Kidney glomerular epithelial cell (primary cell): ENCODE measurements around the gene RBMS1.
"Not testable (repeated sequence)": the region's sequence is repeated elsewhere in the genome, so short reads cannot be mapped to it uniquely, and the experiment has no call there.

Experiments
- DNase-seq: peaks from one replicate; lab custom pipeline; 2025; lab: John Stamatoyannopoulos, UW

RBMS1 gene

DNA sequence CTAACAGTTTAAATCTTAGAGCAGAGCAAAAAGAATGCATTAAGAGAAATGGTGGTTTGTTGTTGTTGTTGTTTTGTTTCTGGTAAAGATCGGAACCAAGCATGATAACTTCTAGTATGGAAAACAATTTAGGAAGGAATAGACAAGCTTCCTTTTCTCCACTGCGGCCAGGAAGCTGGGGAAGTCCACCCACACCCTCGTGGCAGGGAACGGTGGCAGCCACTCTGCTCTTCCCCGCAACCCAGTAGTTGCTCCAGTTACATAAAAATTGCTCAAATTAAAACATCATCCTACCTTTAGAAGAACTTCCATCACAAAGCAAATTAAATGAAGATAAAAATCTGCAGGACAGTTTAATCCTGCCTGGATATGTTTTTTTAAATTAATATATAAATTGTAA lies 113.0 kb downstream of the RBMS1 start:
- DNase-seq = no peak

DNA sequence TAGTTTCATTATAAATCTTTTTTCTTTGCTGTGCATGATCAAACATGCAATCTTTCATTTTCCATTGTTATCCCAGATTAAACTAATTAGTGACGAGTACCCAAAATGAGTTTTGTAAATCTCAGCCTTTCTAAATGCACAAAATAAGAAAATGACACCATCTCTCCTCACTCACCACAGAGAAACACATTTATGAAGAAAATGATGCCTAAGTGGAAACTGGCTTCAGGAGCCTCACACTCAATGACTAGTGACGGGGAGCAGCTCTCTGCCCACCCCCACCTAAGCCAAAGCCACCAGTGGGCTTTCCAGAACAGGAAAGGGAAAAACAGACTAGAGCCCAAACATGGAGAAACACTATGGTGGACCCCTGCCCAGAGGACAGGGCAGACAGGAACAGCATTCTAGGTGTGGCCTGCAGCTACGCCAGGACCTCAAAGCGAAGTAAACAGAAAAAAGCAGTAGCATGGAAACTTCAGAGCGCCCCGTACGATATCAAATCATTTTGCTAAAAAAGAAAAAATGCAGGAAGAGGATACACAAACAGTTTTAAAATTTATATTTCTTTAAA lies 113.5 kb downstream of the RBMS1 start:
- DNase-seq = no peak

DNA sequence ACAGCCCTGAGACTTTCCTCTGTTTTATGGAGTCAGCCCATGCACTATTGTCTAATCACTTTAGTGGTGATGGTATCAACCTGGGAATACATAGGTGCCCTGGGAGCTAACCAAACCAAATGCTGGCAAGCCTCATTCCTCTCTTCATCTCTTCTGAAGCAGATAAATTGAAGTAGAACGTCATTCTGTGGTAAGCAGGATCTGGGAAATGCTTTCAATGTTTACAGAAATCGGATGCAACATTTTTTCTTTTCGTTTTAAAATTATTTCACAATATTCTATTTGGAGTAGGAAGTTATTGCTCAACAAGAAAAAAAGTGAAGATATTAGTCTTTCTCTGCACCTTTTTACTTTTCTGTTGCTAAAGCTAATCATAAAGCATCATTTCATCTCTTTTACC lies 114.2 kb downstream of the RBMS1 start:
- no peak for DNase-seq

DNA sequence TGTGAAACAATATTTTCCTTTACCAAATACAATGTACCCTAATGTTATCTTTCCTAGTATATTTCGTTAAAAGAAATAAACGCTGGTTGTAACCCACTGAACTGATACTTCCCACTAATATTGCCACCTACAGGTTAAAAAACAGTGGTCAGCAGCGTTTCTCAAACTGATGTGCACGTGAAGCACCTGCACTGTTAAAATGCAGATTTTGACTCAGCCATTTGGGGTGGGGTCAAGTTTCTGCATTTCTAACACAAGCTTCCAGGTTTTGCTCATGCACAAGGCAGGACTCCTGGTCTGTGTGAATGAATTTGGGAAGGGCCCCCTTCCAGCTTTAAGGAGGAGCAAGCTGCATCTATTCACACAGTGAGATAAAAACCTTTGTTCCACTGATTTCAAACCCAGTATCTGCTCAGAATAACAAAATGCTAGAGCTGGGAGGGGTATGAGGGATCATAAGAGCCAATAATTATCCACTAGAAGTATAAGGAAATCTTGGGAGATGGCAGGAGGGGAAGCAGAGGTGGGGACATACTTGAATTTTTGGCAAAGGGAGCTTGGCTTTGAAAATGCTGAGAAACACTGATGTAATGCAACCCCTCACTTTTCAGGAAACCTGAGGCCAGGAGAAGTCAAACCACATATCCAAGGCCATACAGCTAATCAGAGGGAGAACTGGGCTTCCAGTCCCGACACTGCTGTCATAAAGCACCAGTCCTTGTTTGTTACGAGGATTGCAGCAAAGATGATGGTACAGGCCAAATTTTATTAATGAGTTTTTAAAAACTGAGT lies 116.2 kb downstream of the RBMS1 start:
- no peak for DNase-seq

DNA sequence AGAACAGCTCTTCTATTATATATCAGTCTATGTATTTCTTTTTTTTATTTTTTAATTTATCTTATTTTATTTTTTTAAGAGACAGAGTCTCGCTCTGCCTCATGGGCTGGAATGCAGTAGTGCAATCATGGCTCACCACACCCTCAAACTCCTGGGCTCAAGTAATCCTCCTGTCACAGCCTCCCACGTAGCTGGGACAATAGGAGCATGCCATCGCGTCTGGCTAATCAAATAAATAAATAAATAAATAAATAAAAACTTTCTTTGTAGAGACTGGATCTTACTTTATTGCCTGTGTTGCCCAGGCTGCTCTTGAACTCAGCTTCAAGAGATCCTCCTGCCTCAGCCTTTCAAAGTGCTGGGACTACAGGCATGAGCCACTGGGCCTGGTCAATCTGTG lies 117.0 kb downstream of the RBMS1 start:
- peak; percentile 42 for DNase-seq

DNA sequence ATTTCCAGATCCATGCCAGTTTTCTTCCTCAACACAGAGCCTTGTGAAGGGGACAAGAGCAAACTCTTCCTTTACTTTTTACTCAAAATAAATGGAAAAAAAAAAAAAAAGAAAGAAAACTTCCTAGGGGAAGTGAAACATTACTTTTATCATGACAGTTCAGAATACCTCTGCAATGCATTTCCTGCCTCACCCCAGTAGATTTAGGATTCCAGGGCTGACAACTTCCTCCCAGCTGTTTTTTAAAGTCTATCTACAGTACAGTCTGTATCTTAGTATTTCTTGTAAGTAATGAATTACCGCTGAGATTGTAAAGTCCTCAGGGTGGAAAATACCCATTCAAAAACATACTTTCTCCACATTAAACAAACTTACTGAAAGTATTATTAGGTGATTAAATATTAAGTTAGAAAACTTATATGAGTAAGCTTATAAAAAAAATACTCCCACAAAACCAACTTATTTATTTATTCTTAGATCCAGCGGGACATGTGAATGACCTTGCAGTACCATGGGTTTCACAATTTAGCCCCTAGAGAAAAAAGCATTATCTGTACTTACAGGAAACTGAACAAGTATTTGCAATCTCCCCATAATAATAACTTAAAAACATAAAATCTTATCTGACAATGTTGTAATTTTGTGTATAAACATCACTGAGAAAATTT lies 117.7 kb downstream of the RBMS1 start:
- DNase-seq = peak; percentile 44

DNA sequence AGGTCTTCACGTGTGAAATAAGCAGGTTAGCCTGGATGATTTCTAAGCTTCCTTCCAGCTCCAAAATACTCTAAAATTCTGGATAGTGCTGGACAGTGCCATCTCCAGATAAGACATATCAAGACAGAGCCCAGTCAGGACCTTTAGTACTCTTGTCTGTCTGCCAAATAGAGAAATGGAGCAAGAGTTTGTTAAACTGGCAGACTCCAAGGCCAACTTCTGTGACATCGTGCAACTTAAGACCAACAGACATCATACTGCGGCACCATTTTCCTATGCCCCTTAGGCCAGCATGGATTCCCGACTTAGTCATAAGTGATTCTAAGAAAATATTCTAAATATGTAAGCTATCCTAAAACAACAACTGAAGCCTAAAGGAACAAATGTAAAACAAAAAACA lies 118.6 kb downstream of the RBMS1 start:
- DNase-seq = no peak

DNA sequence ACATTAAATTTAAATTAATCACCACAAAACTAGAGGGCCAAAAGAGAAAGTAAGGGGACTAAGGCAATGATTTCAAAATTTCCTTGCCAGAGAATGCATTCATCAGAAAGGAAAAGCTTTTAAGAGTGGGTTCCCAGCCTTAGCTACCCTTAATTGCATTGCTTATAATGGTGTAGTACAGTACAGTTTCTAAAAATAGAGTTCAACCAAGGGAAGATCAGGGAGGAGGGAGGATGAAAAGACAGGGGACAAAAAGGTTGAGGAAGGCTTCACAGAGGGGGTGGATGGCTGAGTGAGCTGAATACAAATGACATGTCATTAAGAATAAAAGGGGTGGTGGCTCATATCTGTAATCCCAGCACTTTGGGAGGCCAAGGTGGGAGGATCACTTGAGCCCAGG lies 119.9 kb downstream of the RBMS1 start:
- DNase-seq = no peak

DNA sequence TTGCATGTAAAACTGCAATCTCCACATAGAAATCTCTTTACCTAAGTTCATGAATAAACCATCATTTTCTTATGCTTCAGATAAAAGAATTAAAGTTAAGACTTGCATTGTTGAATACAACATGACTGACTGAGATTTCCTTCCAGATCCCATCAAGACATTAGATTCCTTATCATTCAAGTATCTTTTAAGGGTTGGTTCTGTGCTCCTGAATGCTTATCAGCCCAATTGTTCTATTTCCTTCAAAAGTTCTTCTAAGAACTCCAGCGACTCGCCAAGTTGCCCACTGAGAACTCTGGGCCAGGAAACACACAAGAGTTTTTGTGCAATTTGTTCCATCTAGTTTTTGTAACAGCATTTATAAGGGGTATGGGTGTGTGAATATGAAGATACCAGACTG lies 120.3 kb downstream of the RBMS1 start:
- DNase-seq = no peak

DNA sequence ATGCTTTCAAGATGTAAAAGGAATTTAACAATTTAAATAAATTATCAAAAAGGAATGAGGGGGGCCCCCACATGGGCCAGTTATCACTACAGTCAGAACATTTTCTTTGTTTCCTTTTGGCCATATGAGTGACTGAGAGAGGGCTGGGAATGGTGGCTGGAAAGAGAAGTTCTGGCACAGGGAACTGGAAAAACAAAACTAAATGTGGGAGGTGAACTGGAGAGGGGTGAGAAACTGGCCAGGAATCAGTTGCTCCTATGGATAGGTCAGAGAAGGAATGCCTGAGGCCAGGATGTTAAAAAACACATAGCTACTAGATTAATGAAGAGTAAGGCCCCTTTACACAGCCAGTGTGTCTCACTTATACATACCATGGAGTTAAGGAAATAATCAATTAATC lies 121.0 kb downstream of the RBMS1 start:
- DNase-seq = peak; percentile 61

DNA sequence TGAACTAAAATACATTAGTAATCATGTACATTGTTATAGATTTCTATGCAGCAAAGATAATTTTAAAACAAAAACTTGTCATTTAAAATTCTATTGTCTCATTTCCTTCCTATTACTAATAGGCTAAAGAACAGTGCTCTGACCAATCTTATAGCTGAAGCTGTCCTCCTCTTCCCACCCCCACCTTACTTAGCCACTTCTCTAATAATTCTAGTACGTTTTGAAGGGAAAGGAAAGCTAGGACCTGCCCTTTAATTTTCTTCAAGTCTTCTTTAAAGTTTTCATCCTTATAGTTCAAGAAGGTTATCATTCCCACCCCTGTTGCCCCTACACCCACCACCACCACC lies 121.6 kb downstream of the RBMS1 start:
- DNase-seq = no peak

DNA sequence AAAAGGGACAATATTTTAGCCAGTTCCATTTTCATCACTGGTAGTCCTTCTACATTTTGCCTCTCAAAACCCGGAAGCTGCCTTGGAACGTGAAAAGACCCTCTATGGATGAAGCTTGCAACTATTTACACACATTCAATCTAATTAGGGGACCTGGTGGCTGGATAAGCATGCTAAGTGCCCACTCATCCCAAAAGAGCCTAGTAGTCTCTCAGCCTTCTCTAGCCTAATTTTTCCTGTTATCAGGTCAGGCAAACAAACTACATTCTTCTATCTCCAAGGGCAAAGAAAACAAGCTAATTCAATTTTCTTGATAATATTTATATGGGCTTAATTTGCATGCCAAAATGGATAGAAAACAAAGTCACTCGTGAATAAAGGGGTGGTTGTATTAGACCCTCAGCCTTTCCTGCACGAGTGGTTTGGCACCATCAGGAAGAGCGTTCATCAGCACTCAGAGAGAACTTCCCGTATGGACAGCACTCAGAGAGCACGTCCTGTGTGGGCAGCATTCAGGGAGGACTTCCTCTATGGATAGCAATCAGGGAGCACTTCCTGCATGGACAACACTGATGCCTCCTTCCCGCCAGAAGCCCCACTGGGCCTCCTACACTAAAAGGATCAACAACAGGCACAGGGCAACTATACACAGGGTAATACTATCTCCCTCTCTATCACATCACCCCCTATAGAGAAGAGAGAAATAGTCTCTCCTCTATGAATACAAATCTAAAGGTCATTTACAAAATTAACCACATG lies 122.2 kb downstream of the RBMS1 start:
- no peak for DNase-seq

DNA sequence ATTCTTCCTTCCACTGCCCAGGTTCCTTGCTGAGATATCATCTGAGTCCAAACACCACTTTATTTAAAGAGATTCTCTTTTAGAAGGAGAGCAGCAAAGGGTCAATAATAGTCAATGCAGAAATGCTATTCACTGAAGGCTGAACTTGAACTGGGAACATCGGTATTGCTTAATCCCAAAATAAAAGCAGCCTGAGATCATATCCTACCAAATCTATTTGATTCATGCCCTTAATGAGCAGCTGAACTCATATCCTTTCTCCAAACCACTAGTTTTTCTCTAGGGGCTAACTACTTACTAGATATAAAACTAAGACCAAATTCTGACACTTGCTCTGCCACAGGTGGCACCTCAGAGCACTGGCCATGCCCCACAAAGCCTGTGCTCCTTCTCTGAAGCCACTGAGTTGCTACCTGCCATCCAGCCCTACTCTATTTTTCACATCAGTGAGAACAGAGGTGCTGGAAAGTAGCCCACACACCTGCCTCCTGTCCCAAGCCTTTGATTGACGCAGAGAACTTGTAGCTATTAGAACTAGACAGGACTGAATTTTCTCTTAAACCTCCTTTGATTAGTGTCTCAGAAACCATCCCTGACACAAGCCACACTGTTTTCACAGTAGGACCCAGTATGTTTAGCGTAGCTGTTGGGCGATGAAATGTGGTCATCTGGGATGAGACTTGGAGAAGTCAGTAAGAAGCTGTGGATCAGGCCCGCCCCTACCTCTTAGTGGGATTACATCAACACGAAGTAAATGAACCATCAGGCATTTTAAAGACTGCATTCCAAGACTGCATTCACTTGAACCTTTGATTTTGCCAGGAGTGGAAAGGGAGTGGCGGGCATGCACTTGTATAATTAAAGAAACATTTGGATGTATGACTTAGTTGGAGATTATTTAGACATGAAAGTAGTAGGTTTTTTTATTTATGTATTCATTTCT lies 124.3 kb downstream of the RBMS1 start:
- peak; percentile 73 for DNase-seq

DNA sequence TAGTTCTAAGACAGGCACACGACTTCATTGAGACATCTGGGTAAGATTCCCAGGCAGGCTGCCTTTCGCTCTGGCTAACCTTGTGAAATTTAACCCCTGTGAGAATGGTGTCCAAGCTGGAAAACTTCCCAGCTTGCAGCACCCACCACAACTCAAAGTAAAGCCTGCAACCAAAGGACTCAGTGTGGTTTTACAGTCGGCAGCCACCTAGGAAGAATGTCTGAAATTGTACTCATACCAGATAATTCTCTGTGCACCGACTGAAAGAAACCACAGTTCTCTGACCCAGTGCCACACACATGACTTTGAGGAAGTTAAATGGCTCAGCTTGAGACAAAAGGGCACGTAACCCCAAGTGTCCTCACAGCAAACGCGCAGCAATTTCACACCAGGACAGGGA lies 125.7 kb downstream of the RBMS1 start:
- peak; percentile 94 for DNase-seq

DNA sequence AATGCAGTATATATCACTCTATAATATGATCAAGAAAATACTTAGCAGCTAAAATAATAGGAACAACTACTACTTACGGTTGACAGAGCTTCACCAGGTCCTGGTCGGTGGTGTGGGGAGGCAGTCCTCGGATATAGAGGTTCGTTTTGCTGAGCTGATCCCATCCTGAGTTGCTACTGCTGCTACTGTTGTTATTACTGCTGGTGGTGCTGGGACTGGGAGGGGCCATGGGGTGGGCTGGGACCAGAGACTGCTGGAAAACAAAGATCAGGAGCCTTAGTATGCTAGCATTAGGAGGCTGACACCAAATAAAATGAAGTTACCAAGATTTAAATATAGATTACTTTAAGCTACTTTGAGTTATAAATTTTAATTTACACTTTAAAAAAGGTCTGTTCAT lies 126.5 kb downstream of the RBMS1 start:
- DNase-seq = not testable (repeated sequence)

DNA sequence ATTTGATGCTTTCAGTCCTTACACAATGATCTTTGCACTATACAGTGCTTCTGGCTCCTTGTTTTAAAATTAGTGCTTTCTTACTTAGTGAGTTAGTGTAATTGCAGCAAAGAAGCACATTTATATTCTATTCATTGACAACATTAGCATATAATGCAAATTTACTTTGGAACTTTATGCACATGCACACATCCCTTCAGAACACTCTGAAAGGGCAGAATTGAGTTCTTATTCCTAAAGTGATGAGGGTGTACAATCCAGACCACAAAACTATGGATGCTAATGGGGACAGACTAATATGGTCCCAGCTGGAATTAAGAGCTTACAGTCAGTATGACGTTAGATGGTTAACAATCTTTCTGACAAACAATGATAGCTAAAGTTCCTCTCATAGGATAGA lies 127.1 kb downstream of the RBMS1 start:
- no peak for DNase-seq

DNA sequence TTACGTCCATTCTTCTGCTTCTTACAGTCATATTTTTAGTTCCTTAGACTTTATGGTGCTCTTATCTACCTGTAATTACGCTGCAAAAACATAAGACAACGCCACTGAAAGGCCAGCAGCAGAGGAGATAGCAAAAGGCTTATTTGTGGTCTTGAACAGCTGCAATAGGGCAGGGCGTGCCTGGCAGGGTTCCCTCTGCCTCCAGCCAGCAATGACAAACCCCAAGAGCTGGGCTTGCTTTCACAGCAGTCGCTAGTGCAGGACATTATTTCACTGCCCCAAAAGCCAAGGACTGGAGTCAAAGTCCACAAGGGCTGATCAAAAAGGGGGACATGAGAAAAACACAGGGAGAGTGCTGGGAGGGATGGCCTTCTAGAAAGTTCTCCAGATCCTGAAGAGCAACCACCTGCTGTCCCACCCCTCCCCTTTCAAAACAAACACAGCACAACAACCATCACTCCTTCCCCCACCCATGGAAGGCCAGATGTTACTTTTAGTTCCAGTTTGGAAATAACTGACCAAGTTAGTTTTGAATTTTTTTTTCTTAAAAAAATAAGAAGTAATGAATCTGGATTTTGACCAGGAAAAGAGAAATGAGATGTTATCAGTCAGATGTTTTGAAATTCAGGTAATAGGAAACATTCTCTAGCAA lies 127.8 kb downstream of the RBMS1 start:
- no peak for DNase-seq

DNA sequence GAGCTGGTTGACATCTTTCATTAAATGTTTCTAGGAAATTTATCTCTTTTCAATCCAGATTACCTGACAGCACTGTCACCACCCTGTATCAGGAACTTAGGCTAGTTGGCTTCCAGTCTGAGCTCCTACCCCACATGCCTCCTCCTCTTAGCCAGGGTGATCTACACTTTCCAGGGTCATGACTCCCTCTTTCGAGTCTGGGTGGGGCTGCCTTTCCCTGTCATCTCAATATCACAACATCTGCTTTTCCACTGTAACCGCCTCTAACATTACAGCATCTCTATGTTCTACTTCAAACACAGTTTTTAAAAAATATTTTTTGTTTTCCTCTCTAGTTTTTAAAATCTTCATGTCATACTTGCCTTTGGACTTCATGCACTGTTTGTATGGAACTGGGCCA lies 129.2 kb downstream of the RBMS1 start:
- no peak for DNase-seq

DNA sequence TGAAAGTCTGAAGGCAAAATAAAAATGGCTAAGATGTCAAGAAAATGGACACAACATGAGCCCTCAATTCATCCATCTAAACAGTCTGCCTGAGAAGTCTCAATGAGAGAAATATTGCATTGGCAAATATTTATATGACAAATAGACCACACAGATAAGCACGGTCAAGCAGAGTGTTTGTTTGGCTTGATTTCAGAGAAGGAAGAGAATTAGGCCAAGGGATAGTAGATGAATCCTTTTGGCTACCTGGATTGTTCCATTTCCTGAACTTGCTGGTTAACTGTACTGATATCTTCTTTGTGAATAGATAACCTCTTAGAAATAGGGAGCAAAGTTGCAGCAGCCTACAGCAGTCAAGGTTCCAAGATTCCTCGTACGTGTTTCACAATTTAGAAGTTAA lies 129.6 kb downstream of the RBMS1 start:
- no peak for DNase-seq

DNA sequence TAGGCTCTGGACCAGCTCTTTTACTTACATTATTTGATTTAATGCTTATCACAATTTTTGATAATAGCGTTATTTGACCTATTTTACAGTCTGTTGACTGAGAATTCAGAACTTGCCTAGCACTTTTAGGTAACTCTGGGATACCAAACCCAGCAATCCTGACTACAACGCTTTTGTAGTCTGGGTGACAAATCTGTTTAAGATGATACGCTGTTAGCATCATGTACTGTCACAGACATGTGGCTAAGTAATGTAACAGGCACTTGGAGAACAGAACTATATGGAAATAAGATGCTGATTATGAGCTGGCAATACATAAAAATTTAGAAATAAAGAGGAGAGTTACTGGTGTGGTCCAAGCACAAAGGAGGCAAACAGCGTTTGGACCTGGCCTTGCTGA lies 130.6 kb downstream of the RBMS1 start:
- DNase-seq = no peak

DNA sequence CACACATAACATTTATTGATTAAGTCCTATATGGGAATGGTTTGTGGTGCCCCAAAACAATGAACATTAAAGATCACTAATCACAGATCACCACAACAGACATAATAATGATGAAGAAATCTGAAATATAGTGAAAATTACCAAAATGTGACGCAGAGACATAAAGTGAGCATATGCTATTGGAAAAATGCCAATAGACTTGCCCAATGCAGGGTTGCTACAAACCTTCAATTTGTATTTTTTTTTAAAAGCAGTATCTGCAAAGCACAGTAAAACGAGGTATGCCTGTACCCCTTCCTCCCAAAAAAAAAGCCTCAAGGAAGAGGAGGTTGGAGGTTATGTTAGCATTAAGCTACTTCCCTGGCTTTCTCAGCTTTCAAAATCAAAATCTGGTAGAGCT lies 131.1 kb downstream of the RBMS1 start:
- no peak for DNase-seq
